HepG2 (cell line): ENCODE data around the gene DGKB. TPM values are rescaled to one million over a fixed set of nuclear protein-coding genes. Genes with fewer than 3 reads are reported as not detected.

ENCODE experiments used
- ATAC-seq: fragments of 200-7000 bp; cut with Tn5 transposase; 3 replicates; pipeline ENCODE4 v1.9.1; 2020; ENCODE audit warnings: mild to moderate bottlenecking, moderate library complexity
- BruUV-seq: library from RNA; stranded (reverse); fragments of 400-500 nt; replicated peaks from 2 replicates; lab custom pipeline; 2021; lab: Mats Ljungman, UMichigan
- CTCF ChIA-PET: fragments of 300-600 bp; formaldehyde crosslinking; extraction: SDS; loops from one replicate; lab custom pipeline; 2021; ENCODE audit warnings: low total read pairs, inconsistent platforms, low intra/inter-chr PET ratio; lab: Yijun Ruan, JAX
- POLR2A ChIA-PET: fragments of 350-600 bp; sonication (Branson Sonifier 250); formaldehyde crosslinking; loops from one replicate; lab custom pipeline; 2020; ENCODE audit warnings: antibody characterized with exemption, inconsistent platforms; lab: Yijun Ruan, JAX
- DNase-seq: peaks from one replicate; pipeline ENCODE4 v3.0.0-alpha.2; 2015; ENCODE audit warnings: low spot score
- FAIRE-seq: peaks from 3 replicates; lab custom pipeline; 2011; peaks lifted over from hg19 to GRCh38; lab: Jason Lieb, UNC
- H2AFZ ChIP-seq: one replicate; pipeline ENCODE4 v1.6.1; 2011; ENCODE audit warnings: low read length, inconsistent platforms
- H3K27ac ChIP-seq: fragments of 300-600 bp; 3 replicates; pipeline ENCODE4 v1.8.0; 2011; ENCODE audit warnings: mixed run types, mild to moderate bottlenecking, mixed read lengths, low read length, inconsistent platforms; ENCODE audit not compliant: insufficient read depth; ENCODE audit errors: extremely low read length
- H3K27me3 ChIP-seq, 2 experiments: fragments of 200-600 bp in 1 of 2; 2 replicates in 1 of 2; 3 replicates in 1 of 2; pipeline versions ENCODE4 v1.6.0 to v1.8.0; 2011; ENCODE audit warnings: low read length in 2 of 2, mild to moderate bottlenecking in 2 of 2, moderate library complexity in 2 of 2, inconsistent platforms in 1 of 2; ENCODE audit not compliant: insufficient read depth in 2 of 2, control insufficient read depth in 1 of 2
- H3K36me3 ChIP-seq, 2 experiments: fragments of 200-600 bp in 1 of 2; replicated peaks in 1 of 2; 2 replicates in 1 of 2; 3 replicates in 1 of 2; pipeline versions ENCODE4 v1.5.1 to v1.8.0; 2011; ENCODE audit warnings: low read length in 2 of 2, inconsistent platforms in 1 of 2; ENCODE audit not compliant: insufficient read depth in 2 of 2, control insufficient read depth in 1 of 2
- H3K4me1 ChIP-seq: 2 replicates; pipeline ENCODE4 v1.5.1; 2012; ENCODE audit warnings: low read length, inconsistent platforms; ENCODE audit not compliant: insufficient read depth
- H3K4me2 ChIP-seq: 2 replicates; pipeline ENCODE4 v1.6.0; 2011; ENCODE audit warnings: low read depth, low read length, inconsistent platforms
- H3K4me3 ChIP-seq, 3 experiments: fragments of 200-600 bp in 1 of 3; sonication (generic), shearing (Covaris generic) in 1 of 3; replicated peaks in 1 of 3; 2 replicates each; pipeline ENCODE4 v1.5.1; 2011 to 2016; ENCODE audit warnings: low read length in 3 of 3, inconsistent platforms in 2 of 3, low read depth in 2 of 3, mild to moderate bottlenecking in 2 of 3, control low read depth in 1 of 3, mixed read lengths in 1 of 3; ENCODE audit not compliant: insufficient read depth in 1 of 3
- H3K79me2 ChIP-seq: one replicate; pipeline ENCODE4 v1.6.1; 2011; ENCODE audit warnings: low read length, inconsistent platforms; ENCODE audit not compliant: insufficient read depth
- H3K9ac ChIP-seq: 2 replicates; pipeline ENCODE4 v1.6.0; 2011; ENCODE audit warnings: mild to moderate bottlenecking, low read depth, low read length, inconsistent platforms; ENCODE audit not compliant: insufficient read depth
- H3K9me3 ChIP-seq: 2 replicates; pipeline ENCODE4 v1.5.1; 2012; ENCODE audit warnings: mild to moderate bottlenecking, low read length
- H4K20me1 ChIP-seq: 2 replicates; pipeline ENCODE4 v1.6.0; 2011; ENCODE audit warnings: inconsistent platforms, mild to moderate bottlenecking, low read length, moderate library complexity; ENCODE audit not compliant: insufficient read depth
- BATF2 ChIP-seq: sonication (generic); formaldehyde crosslinking; IDR thresholded peaks from 2 replicates; pipeline ENCODE4 v1.8.0; 2022; ENCODE audit warnings: mild to moderate bottlenecking, missing genetic modification reagents, moderate library complexity
- CEBPB ChIP-seq: IDR thresholded peaks from 2 replicates; pipeline ENCODE4 v1.6.1; 2011; ENCODE audit warnings: low read depth, low read length, improper control_type of control experiment, borderline replicate concordance
- DPF2 ChIP-seq: sonication (generic); formaldehyde crosslinking; IDR thresholded peaks from 2 replicates; pipeline ENCODE4 v1.4.0; 2020; ENCODE audit warnings: mild to moderate bottlenecking, low read depth, missing genetic modification reagents, borderline replicate concordance
- HIC2 ChIP-seq: sonication (generic); formaldehyde crosslinking; IDR thresholded peaks from 2 replicates; pipeline ENCODE4 v1.9.0; 2022; ENCODE audit warnings: low read depth, missing genetic modification reagents
- HNRNPUL1 ChIP-seq: fragments of 200-400 bp; formaldehyde crosslinking; IDR thresholded peaks from 2 replicates; pipeline ENCODE4 v1.6.1; 2017; ENCODE audit warnings: low read depth, mild to moderate bottlenecking, low read length, moderate library complexity
- MXD1 ChIP-seq: sonication (generic); formaldehyde crosslinking; IDR thresholded peaks from 2 replicates; pipeline ENCODE4 v1.4.0; 2020; ENCODE audit warnings: mild to moderate bottlenecking, missing genetic modification reagents
- SALL2 ChIP-seq: sonication (generic); formaldehyde crosslinking; IDR thresholded peaks from 2 replicates; pipeline ENCODE4 v1.8.1; 2023; ENCODE audit warnings: mild to moderate bottlenecking, missing genetic modification reagents, inconsistent platforms
- TARDBP ChIP-seq: sonication (generic); formaldehyde crosslinking; IDR thresholded peaks from 2 replicates; pipeline ENCODE4 v1.8.0; 2022; ENCODE audit warnings: mild to moderate bottlenecking, missing genetic modification reagents
- TCF12 ChIP-seq, 2 experiments: fragments of 450-650 bp in 1 of 2; sonication (generic) in 1 of 2; formaldehyde crosslinking in 1 of 2; IDR thresholded peaks; 2 replicates each; pipeline versions ENCODE4 v1.6.1 to v1.8.0; 2017 to 2022; ENCODE audit warnings: antibody characterized with exemption in 1 of 2, mild to moderate bottlenecking in 1 of 2, missing genetic modification reagents in 1 of 2, moderate library complexity in 1 of 2
- ZC3H13 ChIP-seq: sonication (generic); formaldehyde crosslinking; IDR thresholded peaks from 2 replicates; pipeline ENCODE4 v1.8.1; 2023; ENCODE audit warnings: mild to moderate bottlenecking, missing genetic modification reagents, moderate library complexity
- ZNF547 ChIP-seq: sonication (generic); formaldehyde crosslinking; IDR thresholded peaks from 2 replicates; pipeline ENCODE4 v1.5.1; 2020; ENCODE audit warnings: mild to moderate bottlenecking, missing genetic modification reagents
- ZNF720 ChIP-seq: sonication (generic); formaldehyde crosslinking; IDR thresholded peaks from 2 replicates; pipeline ENCODE4 v1.4.0; 2020; ENCODE audit warnings: missing genetic modification reagents
- ZNF879 ChIP-seq: sonication (generic); formaldehyde crosslinking; IDR thresholded peaks from 2 replicates; pipeline ENCODE4 v1.8.1; 2023; ENCODE audit warnings: missing genetic modification reagents
- in situ Hi-C: cut with HindIII; loops from 2 replicates; pipeline ENCODE4 v1.10.0; 2017; ENCODE audit warnings: low pct_unique_long_range_greater_than_20kb; ENCODE audit not compliant: extremely low pct_ligation_motif_present
- intact Hi-C: fragments of 100-400 bp; cut with micrococcal nuclease; formaldehyde crosslinking; loops from one replicate; pipeline ENCODE4 v1.10.0; 2022; ENCODE audit not compliant: unreplicated experiment
- polyA plus RNA-seq, 8 experiments: library from polyadenylated mRNA; depleted of rRNA in 3 of 8; stranded (reverse) in 7 of 8; unstranded in 1 of 8; fragments of >200 nt; fragmentation: Illumina TruSeq in 4 of 8; extraction: Trizol in 4 of 8; gene quantifications; 2 replicates each; pipeline versions ENCODE4 v1.2.1 to v1.2.3, GENCODE V29; 2011 to 2016; ENCODE audit warnings: low read depth in 4 of 8, missing spikeins in 1 of 8, mixed read lengths in 1 of 8; ENCODE audit not compliant: insufficient read depth in 1 of 8
- total RNA-seq, 5 experiments: library from RNA; depleted of rRNA; stranded (reverse); fragments of >200 nt; fragmentation: Illumina TruSeq; extraction: Trizol; gene quantifications; 2 replicates each; pipeline ENCODE4 v1.2.3, GENCODE V29; 2016; ENCODE audit warnings: low read depth in 1 of 5

The DGKB gene
- total and polyA plus RNA-seq, 2 of the 13 experiments (the other 11 are each of a cell fraction or from before 2014, with no cell fraction given): not detected

- no TSS peak for BruUV-seq
- no peak overlapping the region for H2AFZ ChIP-seq
- FAIRE-seq (no peak), ATAC-seq (no peak), DNase-seq (no peak)
- H3K4me3 ChIP-seq: no peak overlapping the region
- in situ Hi-C loops (no loop called here), intact Hi-C loops (no loop called here)
- no peaks in the 10 kb centered on the region for H3K27me3 ChIP-seq
- no peak overlapping the region for H3K9ac ChIP-seq
- H3K9me3 ChIP-seq: peaks cover 59% of the 10 kb centered on the region
- ChIA-PET CTCF (no interaction called here), POLR2A (no interaction called here)
- TF ChIP-seq ZC3H13 (no peak), ZNF547 (no peak), TARDBP (CRISPR knock-in tag) (no peak), HNRNPUL1 (no peak), HIC2 (CRISPR knock-in tag) (no peak), CEBPB (no peak), ZNF720 (CRISPR knock-in tag) (no peak), DPF2 (CRISPR knock-in tag) (no peak), BATF2 (CRISPR knock-in tag) (no peak), MXD1 (CRISPR knock-in tag) (no peak), SALL2 (no peak), TCF12 (IDR thresholded peaks at IDR 0.05) (no peak), TCF12 (CRISPR knock-in tag; IDR thresholded peaks at IDR 0.05) (no peak), ZNF879 (CRISPR knock-in tag) (no peak)
- no peak overlapping the region for H3K27ac ChIP-seq
- H3K4me2 ChIP-seq: no peak overlapping the region
- H3K4me1 ChIP-seq: no peaks in the 10 kb centered on the region
- no peaks in the 10 kb centered on the region for H3K36me3 ChIP-seq
- H3K79me2 ChIP-seq: no peaks in the 10 kb centered on the region
- H4K20me1 ChIP-seq: no peaks in the 10 kb centered on the region
Observed at GRCh38 chr7:14606101-14606500, 296.4 kb downstream of the DGKB start.
